MM.1S (cell line): ENCODE results near the gene PTP4A2.

Experiments
- EZH2 ChIP-seq: fragments of 300-600 bp; sonication (generic); optimal IDR thresholded peaks from 2 replicates; pipeline ENCODE3; 2017; ENCODE audit warnings: low read depth, mild to moderate bottlenecking, antibody characterized with exemption, low read length, mixed read lengths
- EZH2phosphoT487 ChIP-seq: fragments of 300-600 bp; sonication (generic); IDR thresholded peaks from 2 replicates; pipeline ENCODE4 v1.6.1; 2018; ENCODE audit warnings: antibody characterized with exemption, low read length

DNA sequence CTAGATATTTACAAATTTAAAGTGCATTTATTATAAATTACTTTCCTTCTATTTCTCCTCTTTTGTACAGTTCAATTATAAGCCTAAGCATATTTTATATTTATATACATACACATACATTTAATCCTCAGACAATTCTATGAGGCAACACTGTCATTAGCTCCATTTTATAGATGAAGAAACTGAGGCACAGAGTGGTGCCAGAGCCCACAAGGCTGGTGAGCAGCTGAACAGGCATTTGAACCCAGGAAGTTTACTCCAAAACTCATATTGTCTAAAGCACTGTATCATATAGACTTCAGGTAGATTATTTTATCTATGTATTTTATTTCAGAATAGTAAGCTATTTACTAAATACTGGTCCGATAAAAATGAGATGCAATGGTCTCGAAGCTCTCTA, 52.3 kb downstream of the PTP4A2 start:
- no peak for TF ChIP-seq EZH2phosphoT487
- no peak for TF ChIP-seq EZH2
